Measurements from ENCODE around the gene FTO. TPM values are rescaled to one million over a fixed set of nuclear protein-coding genes. Genes with fewer than 3 reads are reported as not detected.

Gene FTO
- total RNA-seq, 4 donors from 2014 or later, result 70.9 to 89.7 (median 86.8) TPM

DNA sequence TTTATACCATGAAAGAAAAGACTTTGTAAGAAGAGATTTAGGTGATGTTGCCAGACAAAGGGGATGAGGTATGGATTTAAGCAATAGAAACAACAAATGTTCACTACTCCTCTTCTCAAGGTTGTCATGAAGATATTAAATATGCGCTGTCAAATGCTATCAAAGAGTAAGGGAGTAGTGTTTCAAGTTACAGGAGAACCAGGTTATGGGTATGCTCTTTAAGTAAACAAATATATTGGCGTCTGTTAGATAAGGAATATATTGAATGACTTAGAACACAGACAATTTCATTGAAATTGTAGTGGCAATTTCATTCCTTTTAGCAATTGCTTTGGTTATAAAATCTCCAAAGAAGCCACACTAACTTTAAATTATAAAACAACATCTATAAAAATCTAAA lies 229.0 kb downstream of the FTO start:
- TF ChIP-seq, protein P1, sequence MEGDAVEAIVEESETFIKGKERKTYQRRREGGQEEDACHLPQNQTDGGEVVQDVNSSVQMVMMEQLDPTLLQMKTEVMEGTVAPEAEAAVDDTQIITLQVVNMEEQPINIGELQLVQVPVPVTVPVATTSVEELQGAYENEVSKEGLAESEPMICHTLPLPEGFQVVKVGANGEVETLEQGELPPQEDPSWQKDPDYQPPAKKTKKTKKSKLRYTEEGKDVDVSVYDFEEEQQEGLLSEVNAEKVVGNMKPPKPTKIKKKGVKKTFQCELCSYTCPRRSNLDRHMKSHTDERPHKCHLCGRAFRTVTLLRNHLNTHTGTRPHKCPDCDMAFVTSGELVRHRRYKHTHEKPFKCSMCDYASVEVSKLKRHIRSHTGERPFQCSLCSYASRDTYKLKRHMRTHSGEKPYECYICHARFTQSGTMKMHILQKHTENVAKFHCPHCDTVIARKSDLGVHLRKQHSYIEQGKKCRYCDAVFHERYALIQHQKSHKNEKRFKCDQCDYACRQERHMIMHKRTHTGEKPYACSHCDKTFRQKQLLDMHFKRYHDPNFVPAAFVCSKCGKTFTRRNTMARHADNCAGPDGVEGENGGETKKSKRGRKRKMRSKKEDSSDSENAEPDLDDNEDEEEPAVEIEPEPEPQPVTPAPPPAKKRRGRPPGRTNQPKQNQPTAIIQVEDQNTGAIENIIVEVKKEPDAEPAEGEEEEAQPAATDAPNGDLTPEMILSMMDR (IDR thresholded peaks at IDR 0.05), result no peak
- DNase-seq (ENCODE audit: low spot score) (no peak), ATAC-seq (ENCODE audit: low FRiP score) (no peak)

DNA sequence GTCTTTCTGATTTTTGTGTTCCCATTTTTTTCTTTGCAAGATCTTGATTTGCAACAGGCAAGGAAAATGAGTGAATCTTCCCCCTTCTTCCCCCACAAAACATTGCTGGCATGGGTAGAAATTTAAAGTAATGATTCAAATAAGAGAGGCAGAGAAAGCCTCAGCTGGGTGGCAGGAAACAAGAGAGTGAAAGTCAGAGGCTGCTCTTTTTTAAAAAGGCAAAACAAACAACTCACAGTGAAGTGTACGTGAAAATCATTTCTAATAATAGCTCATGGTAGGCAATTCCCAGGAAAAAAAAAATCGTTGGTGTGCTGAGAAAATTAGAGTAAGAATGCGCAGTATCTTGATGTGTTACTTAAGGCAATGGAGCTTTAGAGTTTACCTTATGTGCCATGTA lies 229.5 kb downstream of the FTO start:
- no peak for DNase-seq (ENCODE audit: low spot score)
- ATAC-seq (ENCODE audit: low FRiP score), result no peak
- TF ChIP-seq, protein P1 (IDR thresholded peaks at IDR 0.05), result no peak

DNA sequence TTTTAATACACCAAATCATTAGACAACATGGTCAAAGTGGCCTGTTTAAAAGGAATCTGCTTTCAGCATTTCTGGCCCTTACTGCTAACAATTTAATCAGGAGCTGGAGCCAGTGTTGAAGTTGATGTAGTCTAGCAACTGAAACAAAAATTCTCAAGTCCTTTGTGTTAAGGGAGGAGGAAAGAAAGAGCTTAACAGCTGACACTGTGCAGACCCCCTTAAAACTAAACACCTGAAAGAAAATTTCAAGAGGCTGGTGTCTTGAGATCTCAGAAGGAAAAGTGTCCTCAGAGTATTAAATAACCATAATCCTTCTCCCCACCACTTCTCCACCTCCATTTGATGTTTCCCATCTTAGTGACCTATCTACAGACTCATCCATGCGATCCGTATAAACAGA lies 232.1 kb downstream of the FTO start:
- TF ChIP-seq, protein P1 (IDR thresholded peaks at IDR 0.05), result no peak
- no peak for ATAC-seq (ENCODE audit: low FRiP score)

DNA sequence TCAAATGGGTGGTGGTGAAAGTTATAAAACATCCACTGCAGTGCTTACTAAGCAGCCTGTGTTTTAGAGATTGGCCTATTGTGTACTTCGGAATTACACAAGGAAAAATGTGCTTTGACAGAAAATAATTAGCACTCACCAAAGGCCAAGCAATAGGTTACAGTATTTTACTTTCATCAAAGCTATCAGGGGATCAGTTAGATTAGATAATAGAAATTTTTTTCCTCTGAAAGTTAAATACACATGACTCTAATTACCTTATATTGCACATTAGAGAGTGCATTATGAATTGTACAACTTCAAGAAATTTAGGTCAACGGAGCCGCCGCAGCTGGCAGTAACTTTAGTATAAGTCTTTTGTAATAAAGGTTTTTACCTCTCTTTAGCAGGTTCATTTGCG lies 232.6 kb downstream of the FTO start:
- TF ChIP-seq, protein P1 (IDR thresholded peaks at IDR 0.05), result no peak
- no peak for ATAC-seq (ENCODE audit: low FRiP score)
- no peak for DNase-seq (ENCODE audit: low spot score)

More for the DNA sequence above, 232.1 kb downstream of the FTO start:
- no peak for DNase-seq (ENCODE audit: low spot score)

DNA sequence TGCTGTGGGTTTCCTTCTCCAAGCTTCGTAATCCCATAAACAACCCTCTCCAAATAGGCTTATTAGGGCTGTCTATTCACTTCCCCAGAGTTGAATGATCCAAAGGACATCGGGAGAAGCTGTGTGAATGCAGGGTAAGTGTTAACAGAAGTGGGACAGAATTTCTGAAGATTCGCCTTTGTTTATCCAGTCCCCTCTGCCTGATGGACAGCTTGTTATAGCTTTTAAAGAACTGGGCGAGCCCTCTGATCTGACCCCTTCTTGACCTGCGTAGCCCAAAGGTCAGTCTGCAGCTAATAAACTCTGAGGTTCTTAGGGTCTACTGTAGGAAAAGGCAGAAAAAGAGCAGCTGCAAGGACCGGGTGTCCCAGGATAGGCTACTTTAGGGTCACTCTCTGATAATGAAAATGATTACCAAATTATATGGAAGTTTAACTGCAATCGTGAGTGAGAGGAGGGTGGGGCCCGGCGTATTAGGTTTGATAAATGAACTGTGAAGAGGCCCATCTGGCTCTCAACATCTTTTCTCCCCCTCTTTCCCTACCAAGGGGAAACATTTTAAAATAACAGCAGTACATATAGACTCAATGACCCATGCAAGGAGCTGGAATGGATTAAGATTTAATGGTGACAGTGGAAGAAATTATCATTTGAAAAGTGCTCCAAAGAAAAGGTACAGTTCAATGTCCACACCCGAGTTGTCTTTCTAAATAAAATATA lies 233.4 kb downstream of the FTO start:
- DNase-seq (ENCODE audit: low spot score) (no peak), ATAC-seq (ENCODE audit: low FRiP score) (no peak)
- TF ChIP-seq, protein P1 (IDR thresholded peaks at IDR 0.05), result no peak

DNA sequence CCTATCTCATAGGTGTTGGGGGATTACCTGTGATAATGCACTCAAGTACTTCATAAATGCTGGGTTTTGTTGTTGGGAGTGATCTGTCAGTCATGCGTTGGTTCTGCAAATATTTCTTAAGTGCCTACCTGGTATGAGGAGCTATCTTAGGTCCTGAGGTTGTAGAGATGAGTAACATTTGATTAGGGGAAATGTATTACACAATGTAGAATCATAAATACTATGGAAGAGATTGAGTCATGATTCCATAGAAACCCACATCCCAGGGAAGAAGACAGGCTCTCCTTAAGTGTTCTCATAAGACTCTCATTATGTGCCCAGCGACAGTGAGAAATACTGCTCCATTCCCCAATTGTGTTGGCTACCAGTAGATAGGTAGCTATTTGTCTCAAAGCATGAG lies 240.1 kb downstream of the FTO start:
- no peak for ATAC-seq (ENCODE audit: low FRiP score)
- DNase-seq (ENCODE audit: low spot score), result no peak
- TF ChIP-seq, protein P1 (IDR thresholded peaks at IDR 0.05), result no peak

DNA sequence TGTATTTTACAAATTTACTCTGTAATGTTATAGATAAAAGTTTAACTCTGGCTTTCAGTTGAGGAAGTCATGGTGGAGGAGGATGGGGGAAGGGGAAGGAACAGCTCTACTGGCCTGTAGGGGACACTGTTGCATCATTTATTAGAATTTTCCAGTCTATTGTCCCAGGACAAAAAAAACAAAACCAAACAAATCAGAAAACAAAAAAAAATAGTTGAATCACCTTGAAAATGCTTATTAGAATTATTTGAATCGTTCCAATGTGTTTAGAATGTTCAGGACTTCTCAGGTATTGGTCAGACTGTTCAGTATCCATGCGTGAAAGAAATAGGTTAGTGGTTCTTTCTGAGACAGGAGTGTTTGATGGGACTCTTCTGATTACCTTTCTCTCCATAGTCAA lies 242.0 kb downstream of the FTO start:
- no peak for ATAC-seq (ENCODE audit: low FRiP score)
- TF ChIP-seq, protein P1 (IDR thresholded peaks at IDR 0.05), result no peak
- DNase-seq (ENCODE audit: low spot score), result no peak

Data from omental fat pad (tissue), 4 donors.